NCI-H2196 treated with DMSO at 0.1 percent for 48 hours (cell line): ENCODE data around the gene OLFM2.
"Not testable (repeated sequence)": the region's sequence is repeated elsewhere in the genome, so short reads cannot be mapped to it uniquely, and the experiment has no call there.

ENCODE experiments used
- DNase-seq: peaks from one replicate; lab custom pipeline; 2025; ENCODE audit not compliant: unreplicated experiment; lab: John Stamatoyannopoulos, UW

Gene OLFM2

DNA sequence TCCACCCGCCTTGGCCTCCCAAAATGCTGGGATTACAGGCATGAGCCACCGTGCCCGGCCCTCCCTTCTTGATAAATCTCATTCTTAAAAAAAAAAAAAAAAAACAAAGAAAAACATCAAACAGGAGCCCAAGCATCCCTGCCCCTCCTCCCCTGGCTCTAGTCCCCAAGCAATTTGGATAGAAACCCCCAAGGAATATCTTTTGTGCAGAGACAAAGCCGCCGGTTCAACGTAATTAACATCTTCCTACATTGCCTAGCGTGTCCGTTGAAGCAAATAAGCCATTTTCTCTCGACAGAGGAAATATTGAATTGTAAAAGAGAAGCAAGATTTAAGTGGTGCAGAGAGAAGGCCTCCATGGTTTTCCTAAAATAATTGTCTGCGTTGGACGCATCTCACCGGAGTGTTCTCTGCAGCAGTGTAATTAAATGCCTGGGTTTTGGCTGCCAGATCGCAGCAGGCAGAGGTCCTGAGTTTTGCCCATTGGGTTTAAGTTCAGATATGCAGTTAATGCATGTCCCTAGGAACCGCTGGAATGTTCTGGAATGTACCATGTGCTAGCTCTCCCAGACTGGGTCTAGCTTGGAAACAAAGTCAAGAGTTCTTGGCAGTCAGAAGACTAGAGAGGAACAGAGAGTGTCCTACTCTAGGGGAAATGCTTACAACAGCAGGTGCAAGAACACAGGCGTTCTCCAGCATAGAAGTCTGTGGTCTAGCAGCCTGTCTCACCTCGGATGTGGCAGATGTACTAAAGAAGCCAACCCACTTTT, 70.4 kb downstream of the OLFM2 start:
- no peak for DNase-seq

DNA sequence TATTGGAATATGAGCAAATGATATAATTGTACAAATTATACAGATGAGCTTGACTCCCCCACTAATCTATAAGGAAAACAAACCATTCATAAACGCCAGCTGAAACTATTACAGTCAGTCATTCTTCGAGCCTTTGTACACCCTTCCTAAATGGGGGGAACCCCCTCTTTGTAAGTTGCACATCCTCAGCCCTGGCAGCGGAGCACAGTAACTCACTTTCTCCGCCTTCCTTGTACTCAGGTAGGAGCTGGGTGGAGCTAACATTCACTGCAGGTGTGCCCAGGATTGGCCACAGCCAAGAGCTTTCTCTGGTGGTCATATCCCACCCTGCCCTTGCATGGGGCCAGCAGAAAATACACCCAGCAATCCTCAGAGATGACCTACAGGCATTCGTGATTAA, 72.6 kb downstream of the OLFM2 start:
- no peak for DNase-seq

DNA sequence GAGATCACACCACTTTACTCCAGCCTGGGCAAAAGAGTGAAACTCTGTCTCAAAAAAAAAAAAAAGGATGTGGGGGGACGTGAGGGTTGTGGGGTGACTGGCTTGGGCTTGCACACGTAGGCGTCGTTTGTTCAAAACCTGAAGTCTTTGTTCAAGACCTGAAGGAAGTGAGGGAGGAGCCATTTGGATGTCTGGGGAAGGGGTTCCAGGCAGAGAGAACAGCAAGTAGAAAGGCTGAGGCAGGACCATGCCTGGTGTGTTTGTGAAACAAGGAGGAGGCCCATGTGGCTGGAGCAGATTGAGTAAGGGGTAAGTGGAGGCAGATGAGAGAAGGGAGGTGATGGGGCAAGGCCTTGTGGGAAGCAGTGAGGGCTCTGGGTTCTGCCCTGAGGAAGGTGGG, 73.4 kb downstream of the OLFM2 start:
- no peak for DNase-seq

DNA sequence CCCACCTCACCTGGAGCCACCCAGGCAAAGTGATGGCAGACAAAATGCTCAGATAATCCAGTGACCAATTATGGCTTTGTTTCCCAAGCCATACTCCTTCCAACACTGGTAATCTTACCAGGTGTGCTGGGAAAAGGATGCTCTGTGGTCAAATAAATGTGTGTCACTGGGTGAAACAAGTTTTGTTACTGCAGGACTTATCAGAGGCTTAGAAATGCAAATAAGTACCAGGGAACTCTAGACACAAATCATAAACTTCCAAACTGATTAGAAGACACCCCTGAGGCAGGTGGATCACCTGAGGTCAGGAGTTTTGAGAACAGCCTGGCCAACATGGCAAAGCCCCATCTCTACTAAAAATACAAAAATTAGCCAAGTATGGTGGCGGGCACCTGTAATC, 74.8 kb downstream of the OLFM2 start:
- DNase-seq: no peak

DNA sequence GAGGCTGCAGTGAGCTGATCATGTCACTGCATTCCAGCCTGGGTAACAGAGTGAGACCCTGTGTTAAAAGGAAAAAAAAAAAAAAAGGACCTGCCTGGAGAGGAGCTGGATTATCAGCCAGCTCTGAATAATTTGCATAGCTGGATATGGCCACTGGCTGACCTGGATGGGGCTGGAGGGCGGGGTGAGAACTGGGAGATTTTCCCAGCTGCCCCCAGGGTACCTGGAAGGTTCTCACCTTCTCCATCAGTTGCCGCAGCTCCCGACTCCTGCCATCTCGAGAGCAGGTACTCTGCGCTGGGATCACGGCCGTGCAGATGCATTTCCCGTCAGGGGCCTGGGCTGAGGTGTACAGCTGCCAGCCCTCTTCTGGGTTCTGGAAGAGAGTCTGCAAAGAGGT, 75.9 kb downstream of the OLFM2 start:
- DNase-seq: no peak

DNA sequence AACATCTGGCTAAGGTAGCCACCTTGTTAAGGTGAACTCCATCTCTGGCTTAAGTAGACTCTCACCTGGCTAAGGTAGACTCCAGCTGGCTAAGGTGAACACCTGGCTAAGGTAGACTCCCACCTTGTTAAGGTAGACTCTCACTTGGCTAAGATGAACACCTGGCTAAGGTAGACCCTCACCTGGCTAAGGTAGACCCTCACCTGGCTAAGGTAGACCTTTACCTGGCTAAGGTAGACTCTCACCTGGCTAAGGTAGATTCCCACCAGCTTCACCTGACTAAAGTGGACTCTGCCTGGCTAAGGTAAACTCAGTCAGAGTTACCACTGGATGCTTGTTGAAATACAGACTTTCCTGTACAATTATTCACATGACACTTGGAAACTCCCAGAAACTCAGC, 77.5 kb downstream of the OLFM2 start:
- DNase-seq: no peak

DNA sequence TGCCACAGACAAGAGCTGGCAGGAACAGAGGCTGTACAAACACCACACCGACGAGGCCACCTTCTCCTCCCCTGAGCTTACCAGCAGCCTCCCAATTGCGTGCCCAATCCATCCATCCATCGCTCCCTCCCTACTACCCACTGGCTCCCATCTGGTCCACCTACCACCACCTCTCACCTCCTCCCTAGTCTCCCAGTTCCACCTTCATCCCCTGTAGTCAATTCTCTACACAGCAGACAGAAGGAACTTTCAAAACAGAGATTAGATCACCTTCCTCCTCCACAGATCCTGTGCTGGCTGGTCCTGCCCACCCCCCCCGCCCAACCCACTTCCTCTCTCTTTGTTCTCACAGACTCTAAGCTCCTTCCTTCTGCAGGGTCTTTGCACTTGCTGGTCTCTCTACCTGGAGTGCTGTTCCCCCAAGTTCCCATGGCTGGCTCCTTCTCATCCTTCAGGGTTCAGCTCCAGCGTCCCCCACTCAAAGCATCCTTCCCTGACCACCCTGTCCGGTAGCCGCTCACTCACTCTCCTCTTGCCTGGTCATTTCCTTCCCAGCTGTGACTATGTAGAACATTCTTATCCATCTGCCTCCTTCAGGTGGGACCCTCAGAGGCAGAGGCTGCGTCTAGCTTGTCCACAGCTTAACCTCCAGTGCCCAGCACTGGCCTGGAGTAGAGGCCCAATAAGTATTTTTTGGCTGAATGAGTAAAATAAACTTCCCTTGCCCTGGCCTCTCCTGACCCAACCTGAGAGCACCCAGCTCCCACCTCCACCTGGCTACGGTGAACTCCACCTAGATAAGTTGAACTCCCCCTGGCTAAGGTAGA, 78.2 kb downstream of the OLFM2 start:
- DNase-seq: no peak

DNA sequence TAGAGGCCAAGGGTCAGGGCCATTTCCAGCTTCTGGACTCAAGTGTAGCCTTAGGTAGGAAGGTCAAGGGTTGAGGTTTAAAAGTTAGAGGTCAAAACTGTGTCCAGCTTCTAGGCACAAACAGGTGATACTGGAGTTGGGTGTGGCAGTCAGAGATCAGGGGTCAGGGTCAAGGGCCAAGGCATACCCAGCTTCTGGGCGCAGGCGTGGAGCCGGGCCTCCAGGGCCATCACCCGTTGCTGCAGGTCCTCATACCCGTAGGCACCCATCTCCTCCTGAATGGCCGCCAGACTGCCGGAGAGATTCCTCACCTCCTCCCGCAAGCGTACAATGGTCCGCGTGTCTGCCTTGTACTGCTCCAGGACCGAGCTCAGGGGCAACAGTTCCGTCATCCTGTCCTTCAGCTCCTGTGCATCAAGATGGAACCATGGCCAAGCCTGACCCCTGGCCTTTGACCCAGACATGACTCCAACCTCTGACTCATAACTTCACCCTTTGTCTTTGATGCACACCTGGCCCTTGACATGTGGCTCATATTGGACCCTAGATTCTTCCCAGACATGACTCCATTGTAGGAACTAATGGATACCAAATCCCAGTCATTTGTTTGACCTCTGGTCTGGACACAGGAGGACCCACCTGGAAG, 79.1 kb downstream of the OLFM2 start:
- no peak for DNase-seq

DNA sequence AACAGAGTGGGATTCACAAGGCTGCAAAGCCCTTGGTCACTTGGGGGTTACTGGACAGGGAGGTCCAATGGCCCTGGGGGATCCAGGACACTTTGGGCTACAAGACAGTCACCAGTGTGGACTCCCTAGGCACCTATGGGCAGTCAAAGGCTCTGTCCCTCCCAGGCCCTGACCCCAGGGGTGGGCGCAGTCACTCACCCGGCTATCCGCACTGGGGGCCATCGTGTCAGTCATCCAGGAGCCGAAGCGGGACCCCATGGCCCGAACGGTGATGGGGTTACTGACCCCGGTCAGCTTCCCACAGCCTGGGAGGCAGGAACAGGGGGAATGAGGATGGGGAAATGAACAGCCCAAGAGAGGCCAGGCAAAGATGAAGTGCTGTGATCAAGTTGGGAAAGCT, 79.7 kb downstream of the OLFM2 start:
- no peak for DNase-seq

DNA sequence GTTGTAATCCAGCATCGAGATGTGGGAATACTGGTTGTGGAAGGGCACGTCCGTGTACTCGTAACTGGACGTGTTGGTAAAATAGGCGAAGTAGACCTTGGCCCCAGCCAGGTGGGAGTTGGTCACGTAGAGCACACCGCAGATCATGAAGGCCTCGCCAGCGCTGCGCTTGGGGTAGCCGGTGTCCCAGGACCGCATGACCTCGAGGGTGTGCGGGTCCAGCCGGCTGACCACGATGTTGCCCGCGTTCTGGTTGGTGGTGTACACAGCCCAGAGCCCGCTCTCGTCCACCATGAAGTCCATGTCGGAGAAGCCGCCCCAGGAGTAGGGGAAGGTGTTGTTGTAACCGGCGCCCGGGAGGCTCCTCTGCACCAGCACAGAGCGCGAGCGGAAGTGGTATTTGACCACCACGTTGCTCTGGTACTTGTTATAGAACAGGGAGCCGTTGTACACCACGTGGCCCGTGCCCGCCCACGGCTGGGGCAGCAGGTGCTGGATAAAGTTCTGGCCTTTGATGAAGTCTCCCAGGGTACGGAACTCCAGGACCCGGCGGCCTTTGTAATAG, 82.0 kb downstream of the OLFM2 start:
- no peak for DNase-seq

DNA sequence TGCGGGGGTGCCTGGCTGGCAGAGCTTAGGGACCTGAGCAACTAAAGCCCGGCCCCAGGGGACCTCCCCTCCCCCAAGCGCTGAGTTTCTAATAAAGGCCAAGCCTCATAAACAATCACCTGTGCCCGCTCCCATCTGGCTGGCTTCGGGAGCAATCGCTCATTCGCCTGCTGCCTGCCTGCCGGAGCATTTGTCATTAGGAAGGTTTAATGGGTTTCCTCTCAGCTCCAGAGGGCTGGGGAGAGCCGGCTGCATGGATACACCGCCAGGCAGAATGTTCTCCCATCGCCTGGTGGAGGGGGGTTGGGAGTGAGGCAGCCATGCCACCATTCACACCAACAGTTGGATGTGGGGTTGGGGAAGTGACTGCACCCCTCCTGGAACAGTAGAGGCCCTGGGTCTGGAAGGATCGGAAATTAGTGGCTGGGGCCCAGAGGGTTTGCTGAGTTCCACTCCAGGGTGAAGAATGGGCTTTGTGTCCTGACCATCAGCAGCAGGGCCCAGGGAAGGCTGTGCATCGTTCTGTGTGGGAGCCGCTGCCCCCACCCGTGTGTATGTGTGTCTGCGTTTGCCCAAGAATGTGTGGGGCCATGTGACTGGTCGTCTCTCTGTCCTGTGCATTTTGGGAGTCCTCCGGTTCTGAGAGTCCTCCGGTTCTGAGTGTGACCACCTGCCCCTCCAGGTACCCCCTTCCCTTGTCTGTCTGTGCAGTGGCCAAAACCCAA, 85.9 kb downstream of the OLFM2 start:
- no peak for DNase-seq

DNA sequence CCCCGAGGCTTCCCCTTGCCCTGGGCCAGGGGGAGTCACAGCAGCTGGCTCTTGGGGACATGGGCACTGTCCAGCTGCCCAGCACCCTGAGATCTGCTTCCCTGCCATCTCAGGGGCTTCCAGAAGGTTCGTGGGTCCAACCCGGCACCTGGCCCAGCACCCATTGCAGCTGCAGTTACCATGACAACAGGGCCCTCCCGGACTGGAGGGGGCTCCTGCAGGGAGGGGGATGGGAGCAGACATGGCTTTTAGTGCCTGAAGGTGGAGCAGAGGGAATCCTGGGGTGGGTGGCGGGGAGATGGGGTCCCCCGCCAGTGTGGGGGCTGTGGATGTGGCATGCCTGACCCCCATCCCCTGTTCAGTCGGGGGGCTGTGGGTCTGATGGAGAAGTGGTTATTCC, 86.5 kb downstream of the OLFM2 start:
- no peak for DNase-seq

DNA sequence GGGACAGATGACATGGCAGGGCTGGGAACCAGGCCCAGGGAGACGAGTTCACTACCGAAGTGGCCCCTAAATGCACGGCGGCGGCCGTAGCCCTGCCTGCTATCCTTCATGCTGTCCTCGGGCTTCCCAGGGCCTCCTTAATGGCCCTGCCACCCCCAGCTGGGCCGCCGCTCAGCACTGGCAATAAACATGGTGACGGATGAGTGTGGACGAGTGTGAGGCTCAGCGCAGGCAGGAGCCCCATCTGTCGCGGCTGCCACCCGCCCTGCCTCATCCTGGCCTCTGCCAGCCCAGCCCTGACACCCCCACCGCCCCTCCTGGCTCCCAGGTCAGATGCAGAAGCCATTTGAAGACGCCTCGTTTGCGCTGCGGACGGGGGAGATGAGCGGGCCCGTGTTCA, 87.6 kb downstream of the OLFM2 start:
- no peak for DNase-seq

DNA sequence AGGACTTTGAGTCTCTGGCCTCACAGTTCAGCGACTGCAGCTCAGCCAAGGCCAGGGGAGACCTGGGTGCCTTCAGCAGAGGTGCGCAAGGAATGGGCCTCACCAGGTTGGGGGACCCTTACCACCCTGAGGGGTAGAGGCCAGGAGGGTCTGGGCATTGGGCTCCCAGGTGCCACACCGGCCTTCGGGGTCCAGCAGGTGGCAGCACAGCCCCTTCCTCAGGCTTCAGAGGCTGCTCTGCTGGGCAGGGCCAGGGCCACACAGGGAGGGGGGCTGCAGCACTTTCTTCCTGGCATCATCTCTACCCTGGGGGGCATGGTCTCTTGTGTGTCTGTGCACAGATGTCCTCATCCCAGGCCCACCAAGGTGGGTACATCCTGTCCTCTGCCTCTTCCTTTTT, 88.3 kb downstream of the OLFM2 start:
- no peak for DNase-seq

DNA sequence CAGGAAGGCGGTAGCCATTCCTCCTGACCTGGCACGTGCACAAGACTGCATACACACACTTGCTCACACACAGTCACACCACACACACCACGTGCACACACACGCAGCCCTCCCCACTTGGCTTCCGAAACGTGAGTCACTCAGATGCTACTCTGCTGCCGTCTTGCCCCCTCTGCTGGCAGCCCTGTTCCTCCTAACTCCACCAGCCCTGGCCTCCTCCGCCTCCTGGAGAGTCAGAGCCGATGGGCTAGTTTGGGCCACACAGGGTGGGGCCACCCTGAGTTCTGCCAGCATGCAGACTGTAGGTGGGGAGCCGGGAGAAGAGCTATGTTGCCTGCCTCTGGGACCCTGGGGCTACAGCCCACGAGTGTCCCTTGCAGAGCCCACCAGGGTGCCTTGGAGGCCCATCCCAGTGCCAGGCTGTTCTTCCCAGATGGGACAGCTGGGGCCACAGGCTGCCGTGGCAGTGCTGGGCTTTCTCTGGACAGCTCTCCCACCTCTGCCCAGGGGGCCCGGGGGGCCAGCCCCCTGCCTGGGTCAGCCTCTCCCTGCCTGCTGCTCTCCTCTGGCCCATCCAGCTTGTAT, 89.1 kb downstream of the OLFM2 start:
- DNase-seq: no peak

DNA sequence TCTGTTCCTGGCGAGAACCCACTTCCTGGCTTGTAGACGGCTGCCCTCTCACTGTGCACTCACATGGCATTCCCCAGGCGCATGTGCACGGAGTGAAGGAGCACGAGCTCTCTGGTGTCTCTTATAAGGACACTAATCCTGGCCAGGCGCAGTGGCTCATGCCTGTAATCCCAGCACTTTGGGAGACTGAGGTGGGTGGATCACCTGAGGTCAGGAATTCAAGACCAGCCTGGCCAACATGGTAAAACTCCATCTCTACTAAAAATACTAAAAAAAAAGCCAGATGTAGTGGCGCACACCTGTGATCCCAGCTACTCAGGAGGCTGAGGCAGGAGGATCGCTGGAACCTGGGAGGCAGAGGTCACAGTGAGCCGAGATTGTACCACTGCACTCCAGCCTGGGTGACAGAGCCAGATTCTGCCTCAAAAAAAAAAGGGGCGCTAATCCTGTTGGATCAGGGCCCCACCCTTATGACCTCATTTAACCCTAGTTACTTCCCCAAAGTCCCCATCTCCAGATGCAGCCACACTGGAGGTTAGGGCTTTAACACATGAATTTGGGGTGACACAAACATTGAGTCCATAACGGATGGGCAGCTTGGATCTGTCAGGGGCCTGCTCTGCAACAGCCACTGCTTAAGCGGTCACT, 92.6 kb downstream of the OLFM2 start:
- DNase-seq: not testable (repeated sequence)

DNA sequence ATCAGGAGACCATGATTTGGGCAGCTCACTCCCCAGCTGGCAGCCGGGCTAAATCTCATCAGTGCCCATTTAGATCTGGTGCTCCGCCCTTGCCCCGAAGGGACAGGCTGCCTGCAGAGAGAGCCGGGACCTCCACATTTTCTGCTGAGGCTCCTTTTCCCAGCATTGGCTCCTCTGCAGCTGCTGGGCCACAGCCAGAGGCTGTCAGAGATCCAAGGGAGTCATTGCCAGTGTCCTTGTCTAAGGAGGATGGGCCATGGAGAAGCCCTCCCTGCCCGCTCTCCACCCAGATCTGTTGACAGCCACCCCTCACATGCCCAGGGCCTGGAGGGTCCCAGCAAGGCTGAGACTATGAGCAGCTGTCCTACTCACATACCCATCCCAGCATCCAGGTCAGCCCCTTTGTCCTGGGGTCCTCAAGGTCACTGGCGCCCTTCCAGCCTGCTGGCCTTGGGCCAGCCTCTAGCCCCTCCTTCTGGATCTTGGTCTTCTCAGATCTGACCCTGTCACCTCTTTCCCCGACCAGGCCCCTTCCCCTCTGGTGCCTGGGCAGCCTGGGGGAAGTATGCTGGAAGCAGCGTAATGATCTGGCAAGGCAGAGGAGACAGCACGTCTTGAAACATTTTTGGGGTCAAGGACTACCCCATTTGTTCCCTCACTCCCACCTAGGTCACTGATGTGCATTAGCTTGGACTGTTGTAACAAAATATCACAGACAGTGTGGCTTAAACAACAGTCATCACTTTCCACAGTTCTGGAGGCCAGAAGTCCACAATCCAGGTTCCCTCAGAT, 93.3 kb downstream of the OLFM2 start:
- DNase-seq: no peak

DNA sequence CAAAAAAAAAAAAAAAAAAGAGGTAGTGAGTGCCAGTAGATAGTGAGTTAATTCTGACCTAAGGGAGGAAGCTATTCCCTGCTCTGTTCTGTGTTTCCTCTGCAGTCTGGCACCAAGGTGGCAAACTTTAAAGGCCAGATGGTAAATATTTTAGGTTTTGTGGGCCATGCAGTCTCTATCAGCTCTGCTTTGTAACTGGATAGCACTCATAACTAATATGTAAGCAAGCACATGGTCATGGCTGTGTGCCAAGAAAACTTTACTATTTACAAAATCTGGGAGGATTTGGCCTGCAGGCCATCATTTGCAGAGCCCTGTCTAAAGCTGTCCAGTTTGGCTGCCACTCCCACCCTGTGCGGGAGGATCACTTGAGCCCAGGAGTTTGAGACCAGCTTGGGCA, 96.9 kb downstream of the OLFM2 start:
- no peak for DNase-seq

DNA sequence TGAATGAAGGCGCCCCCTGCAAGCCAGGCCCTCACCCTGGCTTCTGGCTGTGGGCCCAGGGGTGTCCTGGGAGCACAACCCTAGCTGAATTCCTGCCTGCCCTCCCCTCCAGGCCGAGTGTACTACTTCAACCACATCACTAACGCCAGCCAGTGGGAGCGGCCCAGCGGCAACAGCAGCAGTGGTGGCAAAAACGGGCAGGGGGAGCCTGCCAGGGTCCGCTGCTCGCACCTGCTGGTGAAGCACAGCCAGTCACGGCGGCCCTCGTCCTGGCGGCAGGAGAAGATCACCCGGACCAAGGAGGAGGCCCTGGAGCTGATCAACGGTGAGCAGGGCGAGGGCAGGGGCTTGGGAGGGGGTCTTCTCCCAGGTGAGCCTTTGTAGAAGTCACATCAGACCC, 98.0 kb downstream of the OLFM2 start:
- DNase-seq: no peak
